ENCODE measurements around the gene OR13A1.

Gene OR13A1

DNA sequence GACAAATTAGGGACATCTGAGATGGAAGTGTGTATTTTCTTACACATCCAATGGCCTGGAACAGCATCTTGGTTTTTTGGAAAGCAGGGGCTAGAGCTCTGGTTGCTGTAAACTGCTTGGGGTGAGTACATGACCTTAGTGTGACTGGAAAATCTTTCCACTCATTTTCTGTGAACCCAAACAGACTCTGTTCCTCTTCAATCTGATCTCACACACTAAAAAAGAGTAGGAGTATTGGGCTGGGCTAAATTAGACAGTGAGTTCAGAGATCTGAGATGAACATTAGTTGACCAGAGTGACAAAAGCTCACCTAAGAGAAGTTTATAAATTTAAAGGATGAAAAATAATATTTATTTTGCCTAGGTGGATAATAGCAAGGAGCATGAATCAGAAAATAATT lies 59.2 kb downstream of the OR13A1 start:
- TF ChIP-seq NFIC (IDR thresholded peaks at IDR 0.05) (no peak), CEBPB (IDR thresholded peaks at IDR 0.05) (no peak), EGR1 (IDR thresholded peaks at IDR 0.05) (no peak), TEAD4 (IDR thresholded peaks at IDR 0.05) (no peak), TCF12 (IDR thresholded peaks at IDR 0.05; ENCODE audit: low read depth) (no peak)

DNA sequence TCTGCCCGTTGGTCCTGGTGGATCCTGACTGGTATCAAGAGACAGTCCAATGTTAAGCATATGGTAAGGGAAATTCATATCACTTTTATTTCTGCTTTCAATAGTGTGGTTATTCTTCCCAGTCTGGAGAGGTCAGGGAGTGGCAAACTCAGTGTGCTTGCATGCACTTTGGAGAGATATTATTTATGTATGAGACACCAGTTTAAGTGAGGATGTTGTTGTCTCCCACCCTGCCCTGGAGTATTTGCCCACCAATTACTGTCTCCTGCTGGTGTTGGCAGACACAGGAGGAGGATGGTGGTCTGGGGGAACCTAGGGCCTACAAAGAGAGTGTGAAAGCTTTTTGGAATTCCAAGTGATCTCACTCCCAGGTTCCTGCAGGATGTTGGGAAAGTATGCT lies 59.7 kb downstream of the OR13A1 start:
- no peak for TF ChIP-seq YY1 (IDR thresholded peaks at IDR 0.05; ENCODE audit: low read depth)
- no peak for TF ChIP-seq NFIC (IDR thresholded peaks at IDR 0.05)
- TF ChIP-seq, protein P1, sequence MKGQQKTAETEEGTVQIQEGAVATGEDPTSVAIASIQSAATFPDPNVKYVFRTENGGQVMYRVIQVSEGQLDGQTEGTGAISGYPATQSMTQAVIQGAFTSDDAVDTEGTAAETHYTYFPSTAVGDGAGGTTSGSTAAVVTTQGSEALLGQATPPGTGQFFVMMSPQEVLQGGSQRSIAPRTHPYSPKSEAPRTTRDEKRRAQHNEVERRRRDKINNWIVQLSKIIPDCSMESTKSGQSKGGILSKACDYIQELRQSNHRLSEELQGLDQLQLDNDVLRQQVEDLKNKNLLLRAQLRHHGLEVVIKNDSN (IDR thresholded peaks at IDR 0.05), result no peak
- TF ChIP-seq, protein P2, sequence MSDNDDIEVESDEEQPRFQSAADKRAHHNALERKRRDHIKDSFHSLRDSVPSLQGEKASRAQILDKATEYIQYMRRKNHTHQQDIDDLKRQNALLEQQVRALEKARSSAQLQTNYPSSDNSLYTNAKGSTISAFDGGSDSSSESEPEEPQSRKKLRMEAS (IDR thresholded peaks at IDR 0.05), result no peak
- TF ChIP-seq CREB1 (IDR thresholded peaks at IDR 0.05; ENCODE audit: low read depth), result no peak
- no peak for TF ChIP-seq EGR1 (IDR thresholded peaks at IDR 0.05)
- TF ChIP-seq RAD21 (IDR thresholded peaks at IDR 0.05; ENCODE audit: low read depth), result no peak
- no peak for TF ChIP-seq CEBPB (IDR thresholded peaks at IDR 0.05)
- no peak for TF ChIP-seq TEAD4 (IDR thresholded peaks at IDR 0.05)
- TF ChIP-seq FOXM1 (IDR thresholded peaks at IDR 0.05; ENCODE audit: borderline replicate concordance, low read depth), result no peak
- no peak for TF ChIP-seq TCF12 (IDR thresholded peaks at IDR 0.05; ENCODE audit: low read depth)
- no peak for TF ChIP-seq EP300 (IDR thresholded peaks at IDR 0.05; ENCODE audit: borderline replicate concordance)
- no peak for TF ChIP-seq TAF1 (IDR thresholded peaks at IDR 0.05; ENCODE audit: low read depth)
- TF ChIP-seq REST (IDR thresholded peaks at IDR 0.05; ENCODE audit: low read depth), result no peak
- no peak for TF ChIP-seq ZBTB7A (IDR thresholded peaks at IDR 0.05; ENCODE audit: low read depth)

- TF ChIP-seq NFIC (IDR thresholded peaks at IDR 0.05) (no peak), EGR1 (IDR thresholded peaks at IDR 0.05) (no peak), FOXM1 (IDR thresholded peaks at IDR 0.05; ENCODE audit: borderline replicate concordance, low read depth) (no peak), ZBTB7A (IDR thresholded peaks at IDR 0.05; ENCODE audit: low read depth) (no peak), TCF12 (IDR thresholded peaks at IDR 0.05; ENCODE audit: low read depth) (no peak), CREB1 (IDR thresholded peaks at IDR 0.05; ENCODE audit: low read depth) (no peak), REST (IDR thresholded peaks at IDR 0.05; ENCODE audit: low read depth) (no peak), TEAD4 (IDR thresholded peaks at IDR 0.05) (no peak), YY1 (IDR thresholded peaks at IDR 0.05; ENCODE audit: low read depth) (no peak), RAD21 (IDR thresholded peaks at IDR 0.05; ENCODE audit: low read depth) (no peak), EP300 (IDR thresholded peaks at IDR 0.05; ENCODE audit: borderline replicate concordance) (no peak), CEBPB (IDR thresholded peaks at IDR 0.05) (no peak), TAF1 (IDR thresholded peaks at IDR 0.05; ENCODE audit: low read depth) (no peak)
- TF ChIP-seq, protein P1 (IDR thresholded peaks at IDR 0.05), result no peak
- TF ChIP-seq, protein P2 (IDR thresholded peaks at IDR 0.05), result no peak
Observed at GRCh38 chr10:45254892-45255291, 60.5 kb downstream of the OR13A1 start.

- TF ChIP-seq EGR1 (IDR thresholded peaks at IDR 0.05), result no peak
- TF ChIP-seq EP300 (IDR thresholded peaks at IDR 0.05; ENCODE audit: borderline replicate concordance), result no peak
- TF ChIP-seq TAF1 (IDR thresholded peaks at IDR 0.05; ENCODE audit: low read depth), result no peak
- no peak for TF ChIP-seq YY1 (IDR thresholded peaks at IDR 0.05; ENCODE audit: low read depth)
- TF ChIP-seq, protein P2 (IDR thresholded peaks at IDR 0.05), result no peak
- no peak for TF ChIP-seq RAD21 (IDR thresholded peaks at IDR 0.05; ENCODE audit: low read depth)
- TF ChIP-seq ZBTB7A (IDR thresholded peaks at IDR 0.05; ENCODE audit: low read depth), result no peak
- no peak for TF ChIP-seq FOXM1 (IDR thresholded peaks at IDR 0.05; ENCODE audit: borderline replicate concordance, low read depth)
- TF ChIP-seq REST (IDR thresholded peaks at IDR 0.05; ENCODE audit: low read depth), result no peak
Observed at GRCh38 chr10:45253183-45253914, 62.1 kb downstream of the OR13A1 start.

Measured in Ishikawa (cell line).